Activated gamma-delta T cell treated with Interleukin-2 at 50 U/mL for 16 hours (primary cell): ENCODE measurements around the gene QARS1.

Source experiments
- DNase-seq: peaks from one replicate; pipeline ENCODE4 v3.0.0-alpha.2; 2020

The QARS1 gene

GRCh38 chr3:49104427-49105291 is at the start of gene QARS1:
Gene QARS1, minus strand, starts transcription at chr3:49104757. Its CDS starts 24 bp downstream, at chr3:49104733.
- DNase-seq: peak; percentile 90

GRCh38 chr3:49153349-49153912 is 48.9 kb upstream of the QARS1 start:
- no peak for DNase-seq

- DNase-seq: no peak
Observed at GRCh38 chr3:49151610-49152009, 47.1 kb upstream of the QARS1 start.

- DNase-seq: no peak
Observed at GRCh38 chr3:49148159-49148558, 43.6 kb upstream of the QARS1 start.

GRCh38 chr3:49140080-49140479 is 35.5 kb upstream of the QARS1 start:
- no peak for DNase-seq

GRCh38 chr3:49135499-49135898 is 30.9 kb upstream of the QARS1 start:
- DNase-seq: no peak

- DNase-seq: no peak
Observed at GRCh38 chr3:49134471-49135265, 30.1 kb upstream of the QARS1 start.

- no peak for DNase-seq
Observed at GRCh38 chr3:49133226-49133951, 28.8 kb upstream of the QARS1 start.

- DNase-seq: no peak
Observed at GRCh38 chr3:49132437-49133225, 28.1 kb upstream of the QARS1 start, which contains the start of gene LAMB2. Gene LAMB2, minus strand, starts transcription at chr3:49133050. Its CDS starts 183 bp downstream, at chr3:49132867.

- DNase-seq: no peak
Observed at GRCh38 chr3:49132073-49132436, 27.5 kb upstream of the QARS1 start.

- no peak for DNase-seq
Observed at GRCh38 chr3:49131576-49131975, 27.0 kb upstream of the QARS1 start.

GRCh38 chr3:49131040-49131439 is 26.5 kb upstream of the QARS1 start:
- no peak for DNase-seq

GRCh38 chr3:49124991-49125670 is 20.6 kb upstream of the QARS1 start:
- no peak for DNase-seq

- no peak for DNase-seq
Observed at GRCh38 chr3:49124203-49124602, 19.6 kb upstream of the QARS1 start.

GRCh38 chr3:49123687-49124086 is 19.1 kb upstream of the QARS1 start:
- DNase-seq: no peak

- DNase-seq: no peak
Observed at GRCh38 chr3:49122886-49123545, 18.5 kb upstream of the QARS1 start.

GRCh38 chr3:49122451-49122850 is 17.9 kb upstream of the QARS1 start:
- DNase-seq: no peak

- no peak for DNase-seq
Observed at GRCh38 chr3:49122022-49122421, 17.5 kb upstream of the QARS1 start.

GRCh38 chr3:49121132-49121736 is 16.7 kb upstream of the QARS1 start:
- DNase-seq: no peak

- peak; percentile 92 for DNase-seq
Observed at GRCh38 chr3:49120438-49121131, 16.0 kb upstream of the QARS1 start, which contains the start of gene USP19. Gene USP19, minus strand, starts transcription at chr3:49120823. Its CDS starts 1,678 bp downstream, at chr3:49119145.
